HG03159 (cell line): ENCODE results near the gene CDC42BPA.

Experiments used
- ATAC-seq: cut with Tn5 transposase; IDR thresholded peaks from one replicate; pipeline ENCODE4 v1.9.1; 2021; ENCODE audit warnings: mild to moderate bottlenecking, moderate library complexity; ENCODE audit not compliant: unreplicated experiment

CDC42BPA gene

GRCh38 chr1:227070638-227071285, 247.5 kb downstream of the CDC42BPA start:
- ATAC-seq = no peak

- ATAC-seq = no peak
These were observed 248.8 kb downstream of the CDC42BPA start for GRCh38 chr1:227069490-227069889.

GRCh38 chr1:227068883-227069282, 249.4 kb downstream of the CDC42BPA start:
- ATAC-seq = no peak

- no peak for ATAC-seq
These were observed 251.3 kb downstream of the CDC42BPA start for GRCh38 chr1:227066999-227067398.

- no peak for ATAC-seq
These were observed 253.0 kb downstream of the CDC42BPA start for GRCh38 chr1:227065311-227065710.

GRCh38 chr1:227062306-227062705, 256.0 kb downstream of the CDC42BPA start:
- no peak for ATAC-seq

- ATAC-seq = no peak
These were observed 259.2 kb downstream of the CDC42BPA start for GRCh38 chr1:227059076-227059475.

GRCh38 chr1:227058321-227058751, 260.0 kb downstream of the CDC42BPA start:
- no peak for ATAC-seq

GRCh38 chr1:227049253-227049652, 269.0 kb downstream of the CDC42BPA start:
- no peak for ATAC-seq

GRCh38 chr1:227043755-227044154, 274.5 kb downstream of the CDC42BPA start:
- ATAC-seq = no peak

GRCh38 chr1:227042292-227042691, 276.0 kb downstream of the CDC42BPA start:
- ATAC-seq = no peak

GRCh38 chr1:227038401-227038800, 279.9 kb downstream of the CDC42BPA start:
- ATAC-seq = no peak

GRCh38 chr1:227037121-227037520, 281.2 kb downstream of the CDC42BPA start:
- no peak for ATAC-seq

- ATAC-seq = no peak
These were observed 283.0 kb downstream of the CDC42BPA start for GRCh38 chr1:227035316-227035715.

GRCh38 chr1:227033880-227034279, 284.4 kb downstream of the CDC42BPA start:
- no peak for ATAC-seq

- no peak for ATAC-seq
These were observed 285.9 kb downstream of the CDC42BPA start for GRCh38 chr1:227032396-227032795.

GRCh38 chr1:227016990-227017389, 301.3 kb downstream of the CDC42BPA start:
- ATAC-seq = no peak

- ATAC-seq = no peak
These were observed 307.6 kb downstream of the CDC42BPA start for GRCh38 chr1:227010645-227011044.

GRCh38 chr1:227009937-227010336, 308.4 kb downstream of the CDC42BPA start:
- no peak for ATAC-seq

GRCh38 chr1:227006226-227006796, 312.0 kb downstream of the CDC42BPA start:
- ATAC-seq = no peak

- no peak for ATAC-seq
These were observed 313.5 kb downstream of the CDC42BPA start for GRCh38 chr1:227004796-227005195.

GRCh38 chr1:227003165-227003564, 315.1 kb downstream of the CDC42BPA start:
- no peak for ATAC-seq

- ATAC-seq = no peak
These were observed 315.7 kb downstream of the CDC42BPA start for GRCh38 chr1:227002531-227003049.
